Brain microvascular endothelial cell (primary cell): ENCODE data around the gene FMN2.

ENCODE experiments used
- DNase-seq: peaks from one replicate; pipeline ENCODE4 v3.0.0-alpha.2; 2020
- H3K27ac ChIP-seq: fragments of 250-450 bp; sonication (Bioruptor Pico); 2 replicates; pipeline ENCODE4 v1.5.1; 2020; ENCODE audit warnings: mild to moderate bottlenecking, moderate library complexity
- H3K27me3 ChIP-seq: fragments of 250-450 bp; sonication (Bioruptor Pico); replicated peaks from 2 replicates; pipeline ENCODE4 v1.5.1; 2020; ENCODE audit warnings: mild to moderate bottlenecking
- H3K36me3 ChIP-seq: fragments of 250-450 bp; sonication (Bioruptor Pico); replicated peaks from 2 replicates; pipeline ENCODE4 v1.5.1; 2020; ENCODE audit warnings: mild to moderate bottlenecking
- H3K4me3 ChIP-seq: 2 replicates; pipeline ENCODE4 v1.5.1; 2011; ENCODE audit warnings: low read depth, mild to moderate bottlenecking, control low read depth, low read length, moderate library complexity
- CTCF ChIP-seq: IDR thresholded peaks from 2 replicates; pipeline ENCODE4 v1.5.1; 2011; ENCODE audit warnings: low read depth, mild to moderate bottlenecking, moderate library complexity, low read length, control low read depth, inconsistent platforms; ENCODE audit errors: missing control alignments
- in situ Hi-C: cut with HindIII; loops from 2 replicates; pipeline ENCODE4 v1.10.0; 2017; ENCODE audit warnings: low sequenced_read_pairs, low pct_ligation_motif_present

The FMN2 gene

GRCh38 chr1:240190881-240191401 lies 99.3 kb downstream of the FMN2 start:
- in situ Hi-C loops, result no loop called here
- TF ChIP-seq CTCF, result peak; percentile 56
- no peaks in the 10 kb centered on the region for H3K36me3 ChIP-seq
- peak; percentile 92 for DNase-seq
- no peak overlapping the region for H3K27ac ChIP-seq
- H3K4me3 ChIP-seq, result no peak overlapping the region
- H3K27me3 ChIP-seq, result no peaks in the 10 kb centered on the region

GRCh38 chr1:240192851-240193250 lies 101.2 kb downstream of the FMN2 start:
- no peaks in the 10 kb centered on the region for H3K36me3 ChIP-seq
- no peak for DNase-seq
- H3K27me3 ChIP-seq, result no peaks in the 10 kb centered on the region
- in situ Hi-C loops, result no loop called here
- no peak overlapping the region for H3K27ac ChIP-seq
- no peak overlapping the region for H3K4me3 ChIP-seq
- no peak for TF ChIP-seq CTCF

- TF ChIP-seq CTCF, result no peak
- H3K36me3 ChIP-seq, result no peaks in the 10 kb centered on the region
- in situ Hi-C loops, result no loop called here
- no peak overlapping the region for H3K27ac ChIP-seq
- DNase-seq, result peak; percentile 14
- no peaks in the 10 kb centered on the region for H3K27me3 ChIP-seq
- H3K4me3 ChIP-seq, result no peak overlapping the region
Measured at GRCh38 chr1:240193679-240194078, 102.0 kb downstream of the FMN2 start.

- no peak for DNase-seq
- no peak overlapping the region for H3K27ac ChIP-seq
- H3K27me3 ChIP-seq, result no peaks in the 10 kb centered on the region
- no peak overlapping the region for H3K4me3 ChIP-seq
- in situ Hi-C loops, result no loop called here
- no peak for TF ChIP-seq CTCF
- H3K36me3 ChIP-seq, result no peaks in the 10 kb centered on the region
Measured at GRCh38 chr1:240194120-240194519, 102.4 kb downstream of the FMN2 start.

- no peaks in the 10 kb centered on the region for H3K36me3 ChIP-seq
- no peak overlapping the region for H3K4me3 ChIP-seq
- no peak for DNase-seq
- no peak overlapping the region for H3K27ac ChIP-seq
- TF ChIP-seq CTCF, result no peak
- H3K27me3 ChIP-seq, result no peaks in the 10 kb centered on the region
- in situ Hi-C loops, result no loop called here
Measured at GRCh38 chr1:240198376-240198775, 106.7 kb downstream of the FMN2 start.
